ENCODE results near the gene KLC3.

Gene KLC3

GRCh38 chr19:45380107-45380506 is 39.6 kb downstream of the KLC3 start:
- no peak overlapping the region for H3K27ac ChIP-seq
- no peak for TF ChIP-seq ZFX (IDR thresholded peaks at IDR 0.05; ENCODE audit: borderline replicate concordance)
- no peak for TF ChIP-seq CTCF (IDR thresholded peaks at IDR 0.05)

DNA sequence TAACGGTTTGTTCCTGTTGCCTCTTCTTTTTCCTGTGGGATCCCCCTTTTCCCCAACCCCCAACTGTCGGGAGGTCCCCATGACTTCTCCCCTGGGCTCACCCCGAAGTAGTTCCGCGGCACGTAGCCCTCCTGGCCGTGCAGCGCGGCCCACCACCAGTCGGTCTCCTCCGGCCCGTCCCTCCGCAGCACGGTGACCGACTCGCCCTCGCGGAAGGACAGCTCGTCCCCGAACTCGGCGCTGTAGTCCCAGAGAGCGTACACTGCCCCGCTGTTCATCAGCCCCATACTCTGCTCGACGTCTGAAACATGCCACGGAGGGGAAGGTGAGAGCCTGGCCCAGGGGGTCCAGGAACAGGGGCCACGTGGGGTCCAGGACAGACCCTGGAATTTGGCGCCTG is 41.9 kb downstream of the KLC3 start:
- no peak overlapping the region for H3K27ac ChIP-seq

DNA sequence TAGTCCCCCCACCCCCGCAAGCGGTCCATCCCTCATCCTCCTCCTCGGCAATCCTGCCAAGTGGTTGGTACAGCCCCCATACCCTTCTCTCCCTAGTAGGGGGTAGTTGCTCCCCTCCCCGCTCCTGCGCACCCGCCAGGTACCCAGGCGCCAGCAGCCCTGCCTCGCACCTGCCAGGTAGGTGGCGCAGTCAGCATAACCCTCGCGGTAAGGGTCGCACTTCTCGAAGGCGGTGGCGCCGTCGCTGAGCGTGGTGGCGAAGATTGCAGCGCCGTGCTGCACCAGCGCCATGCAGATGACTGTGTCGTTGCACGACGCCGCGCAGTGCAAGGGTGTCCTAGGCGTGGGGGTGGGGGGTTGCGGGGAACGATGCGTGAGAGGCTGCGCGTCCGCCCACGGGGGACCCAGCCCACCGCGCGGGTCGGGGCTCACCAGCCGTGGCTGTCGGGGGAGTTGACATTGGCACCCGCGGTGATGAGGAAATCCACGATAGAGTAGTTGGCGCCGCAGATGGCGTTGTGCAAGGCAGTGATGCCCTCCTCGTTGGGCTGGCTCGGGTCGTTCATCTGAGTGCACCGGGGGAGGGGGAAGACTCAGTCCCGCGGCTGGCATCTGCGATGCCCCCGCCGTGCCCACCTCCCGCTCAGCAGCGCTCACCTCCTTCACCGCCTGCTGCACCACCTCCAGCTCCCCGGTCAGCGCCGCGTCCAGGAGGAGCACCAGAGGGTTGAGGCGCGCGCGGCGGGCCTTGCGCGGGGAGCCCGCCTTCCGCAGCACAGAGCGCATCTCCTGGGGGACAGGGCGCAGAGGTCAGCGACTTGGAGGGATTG is 45.1 kb downstream of the KLC3 start:
- H3K27ac ChIP-seq: no peak overlapping the region
- TF ChIP-seq CTCF (IDR thresholded peaks at IDR 0.05) (no peak), ZFX (IDR thresholded peaks at IDR 0.05; ENCODE audit: borderline replicate concordance) (no peak)

More for the DNA sequence above, 41.9 kb downstream of the KLC3 start:
- TF ChIP-seq CTCF (IDR thresholded peaks at IDR 0.05): no peak
- TF ChIP-seq ZFX (IDR thresholded peaks at IDR 0.05; ENCODE audit: borderline replicate concordance): no peak

DNA sequence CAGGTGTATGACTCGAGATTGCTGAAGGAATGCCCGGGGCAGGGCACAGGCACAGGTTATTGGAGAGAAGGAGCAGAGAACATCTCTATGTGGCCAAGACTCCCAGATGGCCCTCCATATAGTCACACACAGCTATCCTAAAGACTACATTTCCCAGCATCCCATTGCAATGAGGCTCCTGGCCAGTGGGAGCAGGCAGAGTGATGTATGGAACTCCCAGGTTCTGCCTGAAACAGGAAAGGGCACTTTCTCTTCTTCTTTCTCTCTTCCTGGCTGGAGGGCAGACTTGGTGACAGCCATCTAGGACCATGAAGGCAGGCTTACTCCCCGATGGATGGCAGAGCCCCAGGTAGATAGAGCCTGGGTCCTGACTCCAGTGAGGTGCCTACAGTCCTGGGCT is 50.8 kb downstream of the KLC3 start:
- H3K27ac ChIP-seq: peak overlapping the region; percentile 18; the same call in 1 of the 2 replicates
- TF ChIP-seq CTCF (IDR thresholded peaks at IDR 0.05) (no peak), ZFX (IDR thresholded peaks at IDR 0.05; ENCODE audit: borderline replicate concordance) (no peak)

DNA sequence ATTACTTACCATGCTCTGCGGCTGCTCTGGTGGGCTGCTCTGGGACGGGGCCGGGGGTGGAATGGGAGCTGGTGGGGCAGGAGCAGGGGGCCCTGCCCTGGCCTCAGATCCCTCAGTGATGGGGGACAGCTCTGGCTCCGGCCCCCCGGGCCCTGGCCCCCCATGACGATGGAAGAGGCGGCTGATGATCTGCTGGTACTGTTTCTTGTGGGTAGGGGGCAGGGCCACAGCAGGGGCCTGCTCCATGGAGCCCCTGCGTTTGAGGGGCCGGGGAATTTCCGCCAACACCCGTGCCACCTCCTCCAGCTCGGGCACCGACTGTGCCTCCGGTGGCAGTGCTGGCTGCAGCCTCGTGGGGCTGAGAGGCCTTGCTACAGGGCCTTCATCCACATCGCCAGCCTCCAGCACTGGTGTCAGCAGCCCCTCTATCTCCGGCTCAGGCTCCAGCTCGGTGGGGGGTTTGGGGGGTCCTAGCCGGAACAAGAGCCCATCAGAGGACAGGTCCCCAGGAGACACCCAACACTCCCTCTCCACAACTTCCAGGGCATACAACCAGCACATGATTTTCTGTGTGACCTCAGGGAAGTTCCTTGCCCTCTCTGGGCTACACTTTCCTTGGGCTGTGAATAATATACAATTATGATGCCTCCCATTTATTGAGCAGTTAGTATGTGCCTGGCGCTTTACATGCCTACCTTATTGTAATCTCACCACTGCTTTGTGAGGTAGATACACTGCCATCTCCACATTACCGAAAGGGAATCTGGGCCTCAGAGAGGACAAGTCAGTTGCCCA is 51.5 kb downstream of the KLC3 start:
- no peak for TF ChIP-seq ZFX (IDR thresholded peaks at IDR 0.05; ENCODE audit: borderline replicate concordance)
- TF ChIP-seq CTCF (IDR thresholded peaks at IDR 0.05): no peak
- peak overlapping the region; percentile 18; the same call in 1 of the 2 replicates for H3K27ac ChIP-seq

DNA sequence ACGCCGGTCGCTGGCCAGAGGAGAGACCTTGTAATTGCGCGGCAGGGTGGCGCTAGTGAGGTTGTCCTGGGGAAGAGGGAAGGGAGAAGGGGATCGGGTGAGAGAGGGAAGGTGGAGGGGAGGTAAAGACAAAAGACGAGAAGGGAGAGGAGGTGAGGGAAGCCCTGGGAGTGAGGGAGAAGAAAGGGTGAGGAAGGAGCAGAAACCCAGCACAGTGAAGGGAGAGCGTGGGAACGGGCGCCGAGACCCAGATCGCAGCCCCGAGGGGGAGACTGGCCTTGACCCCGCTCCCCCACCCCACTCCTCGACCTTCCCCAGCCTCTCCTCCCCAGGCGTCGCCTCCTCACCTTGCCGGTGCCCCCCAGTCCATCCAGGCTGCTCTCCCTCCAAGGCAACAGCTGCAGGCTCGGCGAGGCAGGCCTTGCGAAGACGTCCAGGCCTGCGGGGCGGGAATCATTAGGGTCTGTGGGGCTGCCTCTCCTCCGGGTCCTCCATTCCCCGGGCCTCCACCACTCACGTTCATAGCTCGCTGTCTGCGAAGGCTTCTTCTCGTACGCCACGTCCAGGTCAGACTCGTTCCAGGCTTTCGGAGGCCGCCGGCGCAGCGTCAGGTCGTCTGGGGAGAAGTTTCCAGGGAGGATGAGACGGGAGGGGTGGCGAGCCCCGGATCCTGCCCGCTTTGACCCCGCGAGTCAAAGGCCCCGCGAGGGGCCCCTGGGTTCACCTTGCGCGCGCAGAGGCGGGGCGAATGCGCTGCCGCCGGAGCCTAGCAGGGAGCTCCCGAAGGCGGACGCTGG is 55.5 kb downstream of the KLC3 start:
- TF ChIP-seq ZFX (IDR thresholded peaks at IDR 0.05; ENCODE audit: borderline replicate concordance) (no peak), CTCF (IDR thresholded peaks at IDR 0.05) (no peak)
- no peak overlapping the region for H3K27ac ChIP-seq
